GM12801 (cell line): ENCODE data around the gene CLIP1.

Source experiments
- TF ChIP-seq, protein P1 (sequence below): IDR thresholded peaks from one replicate; pipeline ENCODE4 v1.5.1; 2011; ENCODE audit warnings: control low read depth; ENCODE audit not compliant: insufficient read length; ENCODE audit errors: extremely low read depth

The CLIP1 gene

DNA sequence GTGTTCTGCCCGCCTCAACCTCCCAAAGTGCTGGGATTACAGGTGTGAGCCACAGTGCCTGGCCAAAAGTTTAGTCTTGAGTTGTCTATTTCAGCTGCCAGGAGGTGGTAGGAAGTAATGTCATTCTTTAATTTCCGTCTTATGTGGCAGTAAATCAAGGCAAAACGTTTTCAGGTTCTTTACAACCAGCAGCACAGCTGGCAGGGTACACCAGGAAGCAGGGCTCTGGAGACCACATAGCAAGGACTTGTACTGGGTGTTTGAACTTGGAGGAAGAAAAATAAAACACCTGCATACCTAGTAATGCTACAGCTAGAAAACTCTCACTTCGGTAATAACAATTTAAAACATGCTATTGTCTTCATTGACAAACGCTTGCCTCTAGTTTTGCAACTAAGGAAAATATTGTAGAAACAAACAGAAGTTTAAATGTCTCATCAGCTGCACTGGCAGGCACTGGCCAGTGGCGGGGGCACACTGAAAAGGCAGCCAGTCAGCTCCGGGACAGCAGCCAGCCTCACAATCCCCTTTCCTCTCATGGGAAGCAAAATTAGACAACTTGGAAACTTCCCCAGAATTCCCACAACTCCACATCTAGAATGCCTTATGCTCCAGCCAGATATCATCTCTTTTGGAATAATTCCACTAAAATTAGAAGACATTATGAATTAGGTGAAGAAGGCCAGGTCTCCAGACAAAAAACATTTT lies 72.2 kb downstream of the CLIP1 start:
- TF ChIP-seq, protein P1, sequence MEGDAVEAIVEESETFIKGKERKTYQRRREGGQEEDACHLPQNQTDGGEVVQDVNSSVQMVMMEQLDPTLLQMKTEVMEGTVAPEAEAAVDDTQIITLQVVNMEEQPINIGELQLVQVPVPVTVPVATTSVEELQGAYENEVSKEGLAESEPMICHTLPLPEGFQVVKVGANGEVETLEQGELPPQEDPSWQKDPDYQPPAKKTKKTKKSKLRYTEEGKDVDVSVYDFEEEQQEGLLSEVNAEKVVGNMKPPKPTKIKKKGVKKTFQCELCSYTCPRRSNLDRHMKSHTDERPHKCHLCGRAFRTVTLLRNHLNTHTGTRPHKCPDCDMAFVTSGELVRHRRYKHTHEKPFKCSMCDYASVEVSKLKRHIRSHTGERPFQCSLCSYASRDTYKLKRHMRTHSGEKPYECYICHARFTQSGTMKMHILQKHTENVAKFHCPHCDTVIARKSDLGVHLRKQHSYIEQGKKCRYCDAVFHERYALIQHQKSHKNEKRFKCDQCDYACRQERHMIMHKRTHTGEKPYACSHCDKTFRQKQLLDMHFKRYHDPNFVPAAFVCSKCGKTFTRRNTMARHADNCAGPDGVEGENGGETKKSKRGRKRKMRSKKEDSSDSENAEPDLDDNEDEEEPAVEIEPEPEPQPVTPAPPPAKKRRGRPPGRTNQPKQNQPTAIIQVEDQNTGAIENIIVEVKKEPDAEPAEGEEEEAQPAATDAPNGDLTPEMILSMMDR: no peak

- TF ChIP-seq, protein P1: no peak
These were observed 73.4 kb downstream of the CLIP1 start for GRCh38 chr12:122349078-122349477.

DNA sequence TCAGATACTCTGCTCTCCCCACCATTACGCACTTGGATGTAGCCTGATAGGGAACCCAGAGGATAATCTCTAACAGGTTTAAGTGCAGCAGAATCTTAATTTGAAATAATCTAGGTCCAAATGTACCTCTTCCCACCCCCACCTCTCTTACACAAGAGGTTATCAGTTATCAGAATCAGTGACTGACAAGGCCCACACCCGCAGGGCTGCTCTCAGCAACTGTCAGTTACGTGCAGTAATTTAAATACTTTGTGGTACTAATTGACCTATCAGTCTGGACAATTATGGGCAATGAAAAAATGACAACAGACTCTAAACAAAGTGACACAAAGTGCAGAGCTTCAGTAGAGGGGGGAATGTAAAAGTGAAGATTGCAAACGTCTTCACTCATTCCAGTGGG lies 74.0 kb downstream of the CLIP1 start:
- TF ChIP-seq, protein P1: no peak

DNA sequence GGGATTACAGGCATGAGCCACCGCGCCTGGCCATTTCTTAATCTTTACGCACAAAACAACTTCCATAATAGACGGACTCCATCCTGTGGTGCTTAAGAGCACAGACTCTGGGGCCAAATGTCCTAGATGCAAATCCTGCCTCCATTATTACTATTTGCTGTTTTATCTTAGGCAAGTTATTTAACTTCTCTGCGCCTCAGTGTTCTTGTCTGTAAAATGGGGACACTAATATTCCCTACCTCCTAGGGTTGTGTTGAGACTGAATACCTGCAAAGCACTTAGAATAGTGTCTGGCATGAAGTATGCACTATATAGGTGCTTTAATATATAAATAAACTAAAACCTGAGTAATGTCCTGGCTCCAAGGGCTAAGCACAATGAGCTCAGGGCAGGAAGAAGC lies 76.4 kb downstream of the CLIP1 start:
- TF ChIP-seq, protein P1: no peak

DNA sequence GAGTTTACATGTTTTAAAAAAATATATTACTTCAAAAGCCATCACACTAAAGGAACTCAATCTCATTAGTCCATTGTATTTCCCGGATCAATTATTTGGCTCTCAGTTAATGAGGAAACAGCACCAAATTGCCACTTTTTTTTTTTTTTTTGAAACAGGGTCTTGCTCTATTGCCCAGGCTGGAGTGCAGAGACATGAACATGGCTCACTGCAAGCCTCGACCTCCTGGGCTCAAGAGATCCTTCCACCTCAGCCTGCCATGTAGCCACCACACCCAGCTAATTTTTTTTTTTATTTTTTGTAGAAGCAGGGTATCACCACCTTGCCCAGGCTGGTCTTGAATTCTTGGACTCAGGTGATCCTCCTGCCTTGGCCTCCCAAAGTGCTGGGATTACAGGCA lies 77.4 kb downstream of the CLIP1 start:
- TF ChIP-seq, protein P1: no peak

DNA sequence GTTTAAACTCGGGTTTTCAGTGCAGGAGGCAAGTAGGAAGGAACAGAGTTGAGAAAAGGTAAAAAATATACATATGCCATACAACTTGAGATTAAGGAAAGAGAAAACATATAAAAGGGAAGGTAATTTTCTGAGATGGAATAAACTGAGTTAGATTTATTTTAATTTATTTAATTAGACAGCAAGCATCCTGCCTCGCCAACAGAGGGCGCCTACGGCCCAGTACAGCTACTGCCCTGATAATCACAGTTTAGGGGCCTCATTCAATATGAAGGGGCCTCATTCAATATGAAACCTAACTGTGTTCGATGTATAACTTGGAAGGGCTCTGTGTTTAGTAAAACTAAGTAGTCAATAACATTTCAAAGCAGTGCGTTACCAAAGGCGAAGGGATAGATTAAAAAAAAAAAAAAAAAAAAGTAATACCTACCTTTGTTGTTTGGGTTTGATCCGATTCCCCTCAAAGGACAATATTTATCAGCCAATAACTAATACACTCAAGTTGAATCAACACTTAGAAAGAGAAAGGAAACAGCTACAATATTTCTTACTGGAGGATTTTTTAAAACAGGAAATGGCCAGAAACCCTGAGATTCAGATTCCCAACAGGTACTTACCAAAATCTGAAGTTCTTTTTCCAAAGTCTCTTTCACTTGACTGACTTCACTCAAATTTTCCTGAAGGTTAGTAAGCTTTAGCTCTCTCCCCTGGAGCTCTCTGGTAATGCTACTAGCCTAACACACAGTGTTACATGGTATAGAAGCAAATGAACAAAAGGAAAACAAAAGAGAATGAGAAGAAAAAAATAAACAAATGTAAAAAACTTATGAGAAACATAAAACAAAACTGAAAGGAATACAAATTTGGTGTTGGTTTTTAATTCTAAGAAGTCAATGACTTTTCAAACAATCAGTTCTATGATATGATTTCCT lies 86.2 kb downstream of the CLIP1 start:
- TF ChIP-seq, protein P1: no peak

- TF ChIP-seq, protein P1: no peak
These were observed 89.1 kb downstream of the CLIP1 start for GRCh38 chr12:122333142-122334087.
